HG02623 (cell line): ENCODE results near the gene ARMC2.
"Not testable (repeated sequence)": the region's sequence is repeated elsewhere in the genome, so short reads cannot be mapped to it uniquely, and the experiment has no call there.

ENCODE experiments used
- ATAC-seq: cut with Tn5 transposase; IDR thresholded peaks from one replicate; pipeline ENCODE4 v1.9.1; 2021; ENCODE audit warnings: moderate library complexity; ENCODE audit not compliant: unreplicated experiment

The ARMC2 gene, protein sequence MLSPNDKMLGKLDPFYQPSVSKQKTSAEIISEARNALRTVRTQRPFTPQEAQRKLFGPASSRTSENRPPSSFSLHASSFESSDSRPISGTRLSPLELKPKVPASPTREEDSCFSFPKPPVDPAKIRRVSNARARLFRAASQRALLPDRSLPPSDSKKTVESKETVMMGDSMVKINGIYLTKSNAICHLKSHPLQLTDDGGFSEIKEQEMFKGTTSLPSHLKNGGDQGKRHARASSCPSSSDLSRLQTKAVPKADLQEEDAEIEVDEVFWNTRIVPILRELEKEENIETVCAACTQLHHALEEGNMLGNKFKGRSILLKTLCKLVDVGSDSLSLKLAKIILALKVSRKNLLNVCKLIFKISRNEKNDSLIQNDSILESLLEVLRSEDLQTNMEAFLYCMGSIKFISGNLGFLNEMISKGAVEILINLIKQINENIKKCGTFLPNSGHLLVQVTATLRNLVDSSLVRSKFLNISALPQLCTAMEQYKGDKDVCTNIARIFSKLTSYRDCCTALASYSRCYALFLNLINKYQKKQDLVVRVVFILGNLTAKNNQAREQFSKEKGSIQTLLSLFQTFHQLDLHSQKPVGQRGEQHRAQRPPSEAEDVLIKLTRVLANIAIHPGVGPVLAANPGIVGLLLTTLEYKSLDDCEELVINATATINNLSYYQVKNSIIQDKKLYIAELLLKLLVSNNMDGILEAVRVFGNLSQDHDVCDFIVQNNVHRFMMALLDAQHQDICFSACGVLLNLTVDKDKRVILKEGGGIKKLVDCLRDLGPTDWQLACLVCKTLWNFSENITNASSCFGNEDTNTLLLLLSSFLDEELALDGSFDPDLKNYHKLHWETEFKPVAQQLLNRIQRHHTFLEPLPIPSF

DNA sequence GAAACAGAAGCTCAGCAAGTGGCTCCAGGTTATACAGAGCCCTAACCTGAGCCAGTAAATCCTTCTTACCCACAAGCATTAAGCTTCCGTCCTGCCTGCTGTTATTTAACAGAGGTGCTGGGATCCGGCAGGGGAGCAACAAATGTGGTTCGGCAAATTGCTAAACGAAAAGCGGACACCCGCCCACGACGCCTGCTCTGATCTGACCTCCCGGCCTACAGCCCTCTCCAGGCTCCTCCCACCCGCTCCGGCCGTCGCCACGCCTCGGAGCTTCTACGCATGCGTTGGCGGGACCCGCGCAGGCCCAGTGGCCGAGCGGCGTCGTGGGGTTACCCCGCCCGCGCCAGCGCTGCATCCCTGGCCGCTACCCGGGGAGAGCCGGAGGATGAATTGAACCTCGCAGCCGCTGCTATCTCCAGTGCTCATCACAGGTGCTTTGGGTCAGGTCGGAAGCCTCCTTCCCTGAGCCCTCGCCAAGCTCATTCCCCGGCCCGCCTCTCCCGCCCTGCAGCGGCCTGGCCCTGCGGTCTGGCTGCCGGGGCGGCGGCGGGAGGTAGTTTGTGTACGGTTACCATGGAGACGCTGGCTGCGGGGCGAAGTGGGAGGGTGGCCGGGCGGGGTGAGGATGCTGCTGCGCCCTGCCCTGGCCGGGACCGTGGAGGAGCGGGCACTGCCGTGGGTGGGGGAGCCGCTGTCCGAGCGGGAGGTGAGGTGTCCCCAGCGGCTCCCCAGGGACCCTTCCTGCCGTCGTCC is at the start of gene ARMC2:
ARMC2 (plus strand) TSS at position 307 of the 753 bp plus-strand sequence. CDS start 5,846 bp downstream, outside the sequence.
- peak; percentile 96 for ATAC-seq

DNA sequence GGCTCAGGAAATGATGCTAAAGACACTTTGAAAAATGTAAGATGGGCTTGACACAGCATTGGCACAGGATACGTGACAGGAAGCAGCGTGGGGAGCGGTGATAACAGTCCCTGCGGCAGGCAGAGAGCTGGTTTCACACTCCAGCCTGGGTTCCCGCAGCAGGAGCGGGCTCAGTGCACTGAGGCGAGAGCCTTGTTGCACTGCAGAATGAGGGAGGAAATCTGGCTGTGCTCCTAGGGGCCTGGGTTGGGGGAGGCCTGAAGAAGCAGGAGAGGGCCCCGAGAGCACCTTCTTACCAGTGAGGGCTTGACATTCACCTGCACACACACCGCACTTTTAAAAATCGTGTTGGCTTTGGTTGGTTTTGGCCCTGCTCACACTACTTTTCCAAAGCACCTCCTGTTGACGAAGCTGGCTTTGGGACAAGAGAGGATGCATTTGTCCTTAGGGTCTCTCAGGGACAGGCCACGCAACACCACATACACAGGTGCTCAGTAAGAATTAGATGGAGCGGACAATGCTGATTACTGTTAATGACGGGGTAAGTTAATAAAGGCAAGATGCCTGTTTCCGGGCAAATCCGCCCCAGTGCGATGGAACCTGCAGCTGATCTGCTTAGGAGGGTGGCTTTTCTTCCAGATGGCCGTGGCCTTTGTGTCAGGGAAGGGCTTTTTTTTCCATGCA is 49.4 kb upstream of the ARMC2 start:
- no peak for ATAC-seq

DNA sequence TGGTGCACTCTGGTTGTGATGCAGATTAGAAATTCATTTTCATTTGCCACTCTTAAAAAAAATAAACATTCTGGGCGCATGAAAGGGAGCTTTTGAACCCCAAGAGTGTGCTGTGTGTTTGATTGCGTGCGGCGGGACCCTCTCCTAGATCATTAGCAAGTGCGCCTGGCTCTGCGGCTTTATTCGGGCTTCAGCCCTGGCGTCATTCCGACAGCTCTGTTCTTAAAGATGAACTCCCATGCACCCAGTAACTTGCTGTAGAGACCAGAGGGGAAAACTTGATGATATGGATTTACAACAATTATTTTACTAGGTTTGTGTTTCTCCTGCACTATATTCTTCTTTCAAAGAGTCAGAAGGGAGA is 48.9 kb upstream of the ARMC2 start:
- no peak for ATAC-seq

DNA sequence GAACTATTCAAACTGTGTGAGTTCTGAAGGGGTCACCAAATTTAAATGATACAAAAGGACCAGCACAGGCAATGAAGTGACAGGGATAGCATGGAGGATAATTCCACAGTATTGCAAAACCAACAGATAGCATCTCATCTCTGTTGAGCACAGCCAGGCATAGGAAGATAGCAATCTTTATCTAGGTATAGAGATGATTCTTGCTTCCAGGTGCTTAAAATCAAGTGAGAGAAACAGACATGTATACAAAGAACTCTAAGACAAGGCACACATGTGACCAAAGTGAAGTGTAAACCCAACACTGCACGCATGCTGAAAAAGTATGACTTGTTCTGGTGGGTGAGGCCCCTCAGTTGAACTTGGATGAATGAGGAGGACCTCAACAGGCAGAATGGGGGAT is 48.4 kb upstream of the ARMC2 start:
- ATAC-seq, result no peak

DNA sequence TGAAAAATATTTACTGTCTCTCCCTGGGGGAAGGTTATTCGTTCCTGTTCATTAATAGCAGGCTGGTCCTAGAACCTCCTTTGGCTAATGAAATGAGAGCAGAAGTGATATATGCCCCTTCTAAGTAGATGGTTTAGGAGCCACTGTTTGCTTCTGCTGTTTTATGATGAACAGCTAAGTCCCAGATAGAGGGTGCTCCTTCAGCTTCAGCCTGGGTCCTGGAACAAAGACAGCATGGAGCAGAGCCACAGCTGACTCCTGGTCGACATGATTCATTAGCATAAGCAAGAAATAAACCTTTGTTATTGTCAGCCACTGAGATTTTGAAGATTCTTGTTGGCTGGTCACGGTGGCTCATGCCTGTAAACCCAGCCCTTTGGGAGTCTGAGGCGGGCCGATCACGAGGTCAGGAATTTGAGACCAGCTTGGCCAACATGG is 47.8 kb upstream of the ARMC2 start:
- ATAC-seq, result no peak

DNA sequence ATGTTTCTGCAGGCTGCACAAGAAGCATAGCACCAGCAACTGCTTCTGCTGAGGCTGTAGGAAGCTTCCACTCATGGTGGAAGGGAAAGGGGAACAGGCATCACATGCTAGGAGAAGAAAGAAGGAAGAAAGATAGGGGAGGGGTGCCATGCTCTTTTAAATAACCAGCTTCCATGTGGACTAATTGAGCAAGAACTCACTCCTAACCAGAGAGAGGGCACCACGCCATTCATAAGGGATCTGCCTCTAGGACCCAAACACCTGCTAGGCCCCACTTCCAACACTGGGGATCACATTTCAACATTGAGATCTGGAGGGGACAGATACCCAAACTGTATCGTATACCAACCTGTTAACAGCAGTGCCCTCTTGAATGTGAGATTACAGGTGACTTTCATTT is 46.9 kb upstream of the ARMC2 start:
- ATAC-seq, result no peak

DNA sequence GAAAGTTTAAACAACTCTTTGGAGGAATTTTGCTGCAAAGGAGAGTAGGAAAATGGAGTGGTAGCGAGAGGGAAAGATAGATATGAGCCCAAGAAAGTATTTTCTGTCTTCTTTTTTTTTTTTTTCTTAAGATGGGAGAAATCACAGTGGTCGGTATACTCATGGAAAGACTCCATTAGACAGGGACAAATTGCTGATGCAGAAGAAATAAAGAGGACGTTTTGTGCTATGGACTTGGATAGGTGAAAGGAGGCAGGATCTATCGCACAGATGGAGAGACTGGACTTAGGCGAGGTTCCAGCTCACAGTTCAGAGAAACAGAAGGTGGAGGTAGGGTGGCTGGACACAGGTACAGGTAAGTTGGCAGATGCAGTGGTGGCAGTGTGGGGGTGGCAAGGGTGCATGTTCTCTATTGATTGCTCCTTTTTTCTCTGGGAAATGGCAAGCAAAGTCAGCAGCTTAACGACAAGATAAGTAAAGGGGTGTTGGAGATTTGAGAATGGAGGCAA is 44.2 kb upstream of the ARMC2 start:
- ATAC-seq, result no peak

DNA sequence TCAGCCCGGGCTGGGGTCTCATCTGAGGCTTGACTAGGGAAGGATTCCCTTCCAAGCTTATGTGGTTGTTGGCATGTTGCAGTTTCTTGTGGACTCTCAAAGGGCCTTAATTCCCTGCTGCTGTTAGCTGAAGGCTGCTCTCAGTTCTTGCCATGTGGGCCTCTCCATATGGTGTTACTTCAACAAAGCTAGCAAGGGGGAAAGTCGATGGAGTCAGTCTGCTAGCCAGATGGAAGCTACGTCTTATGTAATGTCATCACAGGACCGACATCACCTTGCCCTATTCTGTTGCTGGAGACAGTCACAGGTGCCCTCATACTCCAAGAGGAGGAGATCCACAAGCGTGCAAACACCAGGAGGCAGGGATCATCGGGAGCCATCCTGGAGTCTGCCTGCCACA is 43.3 kb upstream of the ARMC2 start:
- no peak for ATAC-seq

DNA sequence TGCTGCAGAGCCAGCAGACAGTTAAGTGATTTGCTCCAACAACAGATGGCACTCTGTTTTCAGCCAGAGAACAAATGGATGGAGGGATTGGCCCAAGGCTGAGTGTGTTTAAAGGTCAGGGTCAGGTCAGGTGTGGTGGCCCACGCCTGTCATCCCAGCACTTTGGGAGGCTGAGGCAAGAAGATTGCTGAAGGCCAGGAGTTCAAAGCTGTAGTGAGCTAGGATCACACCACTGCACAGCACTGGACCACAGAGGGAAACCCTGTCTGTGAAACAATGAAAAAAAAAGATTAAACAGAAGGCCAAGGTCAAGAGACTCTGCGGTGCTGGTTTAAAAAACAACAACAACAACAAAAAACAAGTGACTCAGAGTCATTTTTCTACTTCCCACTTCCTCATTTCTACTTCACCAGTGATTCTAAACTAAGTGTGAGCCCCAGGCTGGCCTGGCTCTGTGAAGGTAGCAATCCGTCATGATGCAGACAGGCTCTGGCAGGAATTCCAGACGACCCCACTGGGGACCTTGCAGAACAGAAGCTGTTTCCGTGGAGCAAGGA is 42.5 kb upstream of the ARMC2 start:
- ATAC-seq, result peak; percentile 84

DNA sequence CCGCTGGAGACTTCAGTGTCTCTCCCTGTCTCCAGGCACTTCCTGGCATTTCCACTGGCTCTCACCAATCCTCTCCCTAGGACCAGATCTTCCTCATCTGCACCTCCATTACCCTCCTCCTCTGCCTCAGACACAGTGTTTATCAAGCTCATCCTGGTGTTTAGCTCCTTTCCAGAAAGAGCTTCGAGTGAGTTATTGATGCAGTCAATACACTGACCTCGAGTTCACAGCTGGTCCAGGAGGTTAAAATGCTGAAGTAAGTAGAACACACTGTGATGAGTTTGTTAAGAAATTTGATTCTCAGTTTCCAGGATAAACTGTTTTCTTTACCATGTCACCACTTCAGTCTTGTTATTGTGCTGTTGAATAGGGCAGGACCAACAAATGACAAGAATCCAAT is 42.1 kb upstream of the ARMC2 start:
- peak; percentile 25 for ATAC-seq

DNA sequence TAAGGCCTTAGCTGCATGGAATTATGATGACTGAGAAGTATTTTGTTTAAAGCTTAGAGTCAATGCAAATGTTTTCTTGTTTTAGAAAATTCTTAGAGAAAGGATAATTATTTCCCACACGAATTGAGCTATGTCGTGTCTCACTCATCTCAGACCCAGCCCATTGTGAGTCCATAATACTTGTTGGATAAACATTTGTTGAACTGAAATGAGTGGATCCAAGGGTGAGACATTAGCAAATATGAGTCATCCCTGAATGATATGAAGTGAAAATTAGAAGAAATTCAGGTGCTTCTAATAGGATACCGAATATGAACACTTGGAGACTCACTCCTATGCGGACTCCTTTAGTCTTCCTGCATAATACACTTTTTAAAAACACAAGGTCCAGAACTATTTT is 41.6 kb upstream of the ARMC2 start:
- ATAC-seq, result no peak

DNA sequence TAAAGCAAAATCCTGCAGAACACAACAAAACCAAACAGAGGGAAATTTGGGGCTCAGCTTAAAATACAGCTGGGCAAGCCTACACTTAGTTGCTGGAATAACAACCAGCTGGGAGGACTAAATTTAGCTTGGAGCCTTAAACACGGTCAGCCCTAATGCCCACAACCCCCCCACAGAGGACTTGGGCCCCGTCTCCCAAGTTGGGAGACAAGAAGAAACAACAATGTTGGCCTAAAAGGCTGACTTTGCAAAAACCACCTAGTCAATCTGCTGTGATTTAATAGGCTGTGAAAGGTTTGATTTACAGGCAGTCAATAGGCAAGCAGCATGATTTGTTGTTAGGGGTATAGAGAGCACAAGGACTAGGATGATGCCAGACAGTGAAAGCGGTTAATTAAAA is 40.3 kb upstream of the ARMC2 start:
- no peak for ATAC-seq

DNA sequence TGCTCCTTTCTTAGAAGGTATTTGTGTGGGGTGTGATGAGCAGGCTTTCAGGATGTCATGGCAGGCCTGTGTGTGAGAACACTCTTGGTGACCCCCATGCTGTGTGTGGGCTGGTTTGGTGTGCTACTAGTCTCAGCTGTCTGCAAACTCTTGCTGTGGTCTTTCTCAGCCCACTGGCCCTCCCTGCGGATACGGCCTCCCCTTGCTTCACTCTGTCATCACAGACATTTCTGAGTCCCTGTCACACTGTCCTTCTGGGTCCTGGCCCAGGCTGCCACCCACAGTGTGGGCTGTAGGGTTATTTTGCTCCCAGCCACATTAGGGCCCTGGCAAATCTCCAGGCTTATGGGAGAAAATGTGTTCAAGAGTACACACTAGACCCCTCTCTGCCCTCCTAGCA is 39.0 kb upstream of the ARMC2 start:
- no peak for ATAC-seq

DNA sequence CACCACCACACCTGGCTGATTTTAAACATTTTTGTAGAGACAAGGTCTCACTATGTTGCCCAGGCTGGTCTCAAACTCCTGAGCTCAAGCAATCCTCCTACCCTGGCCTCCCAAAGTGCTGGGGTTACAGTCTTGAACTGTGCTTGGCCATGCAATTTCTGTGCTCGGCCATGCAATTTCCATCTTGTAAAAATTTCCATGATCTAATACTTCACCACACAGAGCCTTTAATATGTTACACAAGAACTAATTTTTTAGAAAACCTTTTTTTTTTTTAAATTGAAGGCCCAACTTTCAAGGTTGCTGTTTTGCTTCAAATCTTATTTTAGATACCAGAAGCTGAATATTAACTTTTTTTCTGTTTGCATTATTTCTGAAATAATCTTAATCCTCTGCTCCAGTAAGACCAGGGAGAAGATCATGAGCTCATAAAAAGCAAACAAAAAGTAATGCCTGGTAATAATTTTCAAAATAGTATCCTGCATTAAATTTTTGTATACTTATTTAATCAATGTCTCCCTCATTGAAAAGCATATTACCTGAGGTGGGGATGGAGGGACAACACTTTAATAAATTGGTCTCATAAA is 38.1 kb upstream of the ARMC2 start:
- ATAC-seq, result no peak

DNA sequence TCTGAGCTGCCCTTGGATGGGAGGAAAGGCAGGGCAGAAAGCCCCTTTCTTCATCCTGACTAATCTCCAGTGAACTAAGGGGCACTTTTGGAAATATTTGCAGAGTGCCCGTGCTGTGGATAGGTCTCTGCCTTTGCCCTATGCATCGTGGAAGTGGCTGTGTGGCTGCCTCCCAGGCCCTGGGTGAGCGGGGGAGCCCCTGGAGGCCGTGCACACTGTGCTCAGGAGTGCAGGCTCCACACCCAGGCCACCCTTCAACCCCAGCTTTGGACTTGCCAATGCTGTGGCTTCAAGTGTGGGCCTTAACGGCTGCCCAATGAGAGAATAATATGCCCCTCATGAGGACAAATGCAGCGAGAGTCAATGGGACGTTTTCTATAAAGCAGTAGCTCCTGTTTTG is 36.7 kb upstream of the ARMC2 start:
- ATAC-seq, result no peak

DNA sequence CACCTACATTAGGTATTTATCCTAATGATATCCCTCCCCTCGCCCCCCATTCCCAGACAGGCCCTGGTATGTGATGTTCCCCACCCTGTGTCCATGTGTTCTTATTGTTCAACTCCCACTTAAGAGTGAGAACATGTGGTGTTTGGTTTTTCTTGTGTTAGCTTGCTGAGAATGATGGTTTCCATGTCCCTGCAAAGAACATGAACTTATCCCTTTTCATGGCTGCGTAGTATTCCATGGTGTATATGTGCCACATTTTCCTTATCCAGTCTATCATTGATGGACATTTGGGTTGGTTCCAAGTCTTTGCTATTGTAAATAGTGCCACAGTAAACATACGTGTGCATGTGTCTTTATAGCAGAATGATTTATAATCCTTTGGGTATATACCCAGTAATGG is 35.0 kb upstream of the ARMC2 start:
- not testable (repeated sequence) for ATAC-seq

DNA sequence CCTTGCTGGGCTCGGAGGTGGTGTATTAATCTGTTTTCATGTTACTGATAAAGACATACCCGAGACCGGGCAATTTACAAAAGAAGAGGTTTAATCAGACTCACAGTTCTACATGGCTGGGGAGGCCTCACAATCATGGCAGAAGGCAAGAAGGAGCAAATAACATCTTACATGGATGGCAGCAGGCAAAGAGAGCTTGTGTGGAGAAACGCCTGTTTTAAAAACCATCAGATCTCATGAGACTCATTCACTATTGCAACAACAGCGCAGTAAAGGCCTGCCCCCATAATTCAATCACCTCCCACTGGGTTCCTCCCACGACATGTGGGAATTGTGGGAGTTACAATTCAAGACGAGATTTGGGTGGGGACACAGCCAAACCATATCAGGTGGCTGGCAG is 30.9 kb upstream of the ARMC2 start:
- not testable (repeated sequence) for ATAC-seq

DNA sequence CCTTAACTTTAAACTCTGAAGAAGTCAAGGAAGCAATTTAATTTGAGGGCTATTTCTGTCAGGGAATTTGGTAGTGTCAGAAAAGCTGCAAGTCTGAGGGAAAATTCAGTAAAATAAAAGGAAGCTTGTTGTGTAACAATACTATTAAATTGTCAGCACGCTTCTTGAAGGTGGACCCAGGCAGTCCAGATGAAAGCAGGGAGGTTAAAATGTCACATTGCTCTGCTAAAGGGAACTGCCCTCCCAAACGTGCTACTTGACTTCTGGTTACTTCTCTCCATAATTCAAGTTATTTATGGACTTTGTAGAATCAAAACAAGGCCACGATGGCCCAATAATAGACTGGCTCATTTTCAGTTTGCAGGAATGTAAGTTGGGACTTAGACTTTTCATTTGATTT is 28.2 kb upstream of the ARMC2 start:
- no peak for ATAC-seq

DNA sequence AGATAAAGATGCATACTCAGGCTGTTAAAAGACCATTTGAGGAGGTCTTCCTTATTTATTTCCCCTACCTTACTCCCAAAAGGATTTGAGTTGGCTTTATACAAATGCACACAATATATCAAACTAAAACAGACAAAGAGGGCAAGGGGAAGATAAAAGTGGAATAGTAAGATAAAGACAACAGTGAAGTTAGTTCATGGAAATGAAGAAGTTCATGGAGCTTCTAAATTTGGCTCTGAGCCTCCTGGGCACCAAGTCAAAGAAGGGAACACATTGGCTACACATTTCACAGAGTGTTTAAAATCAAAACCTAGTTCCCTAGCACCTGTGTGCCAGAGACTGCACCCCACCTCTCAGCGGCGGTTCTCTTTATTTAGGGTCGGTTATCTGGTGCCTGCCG is 25.8 kb upstream of the ARMC2 start:
- ATAC-seq, result no peak

DNA sequence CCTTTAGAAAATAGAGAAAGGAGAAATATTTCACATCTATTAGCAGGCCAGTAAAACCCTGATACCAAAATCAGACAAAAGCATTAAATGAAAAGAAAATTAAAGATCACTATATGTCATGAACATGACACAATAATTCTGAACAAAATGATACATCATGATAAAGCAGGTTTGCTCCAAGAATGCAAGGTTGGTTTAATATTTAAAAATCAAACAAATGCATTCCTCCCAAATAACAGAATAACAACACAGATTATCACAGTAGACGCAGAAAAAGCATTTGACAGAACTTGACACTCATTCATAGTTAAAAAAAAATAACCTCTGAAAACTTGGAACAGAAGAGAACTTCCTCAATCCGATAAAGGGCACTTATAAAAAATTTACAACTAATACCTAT is 22.9 kb upstream of the ARMC2 start:
- ATAC-seq, result no peak
